ENCODE data around the gene POLR3GL. TPM values are rescaled to one million over a fixed set of nuclear protein-coding genes. Genes with fewer than 3 reads are reported as not detected.

Gene POLR3GL
- total and polyA plus RNA-seq, 4 donors: 9.4 to 34.3 (median 27.3) TPM

GRCh38 chr1:145978854-145979745 lies 14.6 kb downstream of the POLR3GL start:
- Histone ChIP-seq H3K4me3 (no peak overlapping the region), H3K4me1 (ENCODE audit: control insufficient read depth in 5 of 5, insufficient read depth in 5 of 5, low read length in 5 of 5) (peaks cover 14 to 47% (median 22%) of the 10 kb centered on the region in 5 donors), H3K36me3 (ENCODE audit: control insufficient read depth in 4 of 4, insufficient read depth in 4 of 4, low read length in 4 of 4) (peaks cover 0 to 5% (median 1%) of the 10 kb centered on the region in 4 donors), H3K27me3 (ENCODE audit: control insufficient read depth in 3 of 3, insufficient read depth in 3 of 3, low read length in 2 of 3) (no peaks in the 10 kb centered on the region), H3K9me3 (ENCODE audit: control insufficient read depth in 4 of 4, insufficient read depth in 3 of 4, low read length in 3 of 4) (no peaks in the 10 kb centered on the region), H3K9ac (ENCODE audit: insufficient read depth in 1 of 2, low read length in 2 of 2) (peak overlapping the region in 1 of 2 donors; percentile 97), H3K27ac (ENCODE audit: low read depth in 1 of 2, low read length in 1 of 2) (peak overlapping the region; percentile 94 to 99)
- DNase-seq: peak; percentile 96 to 100 (median 100)
- WGBS, 2 donors: 6 to 13% methylated on average over 9 of the region's 9 CpGs
- TF ChIP-seq CTCF (IDR thresholded peaks at IDR 0.05; ENCODE audit: control extremely low read depth, extremely low read depth): no peak
- peak; percentile 94 for ATAC-seq (ENCODE audit: insufficient read depth, low FRiP score)

GRCh38 chr1:145979746-145980456 lies 15.4 kb downstream of the POLR3GL start:
- Histone ChIP-seq H3K27ac (ENCODE audit: low read depth in 1 of 2, low read length in 1 of 2) (peak overlapping the region; percentile 94 to 99), H3K36me3 (ENCODE audit: control insufficient read depth in 4 of 4, insufficient read depth in 4 of 4, low read length in 4 of 4) (peaks cover 0 to 5% (median 1%) of the 10 kb centered on the region in 4 donors), H3K4me1 (ENCODE audit: control insufficient read depth in 5 of 5, insufficient read depth in 5 of 5, low read length in 5 of 5) (peaks cover 14 to 53% (median 22%) of the 10 kb centered on the region in 5 donors), H3K27me3 (ENCODE audit: control insufficient read depth in 3 of 3, insufficient read depth in 3 of 3, low read length in 2 of 3) (no peaks in the 10 kb centered on the region), H3K9me3 (ENCODE audit: control insufficient read depth in 4 of 4, insufficient read depth in 3 of 4, low read length in 3 of 4) (no peaks in the 10 kb centered on the region), H3K4me3 (no peak overlapping the region), H3K9ac (ENCODE audit: insufficient read depth in 1 of 2, low read length in 2 of 2) (peak overlapping the region in 1 of 2 donors; percentile 90)
- ATAC-seq (ENCODE audit: insufficient read depth, low FRiP score): no peak
- WGBS, 2 donors: 18% methylated on average over 7 of the region's 7 CpGs
- DNase-seq: peak in 1 of 3 donors; percentile 47
- TF ChIP-seq CTCF (IDR thresholded peaks at IDR 0.05; ENCODE audit: control extremely low read depth, extremely low read depth): no peak

GRCh38 chr1:145980457-145980994 lies 16.0 kb downstream of the POLR3GL start:
- Histone ChIP-seq H3K9me3 (ENCODE audit: control insufficient read depth in 4 of 4, insufficient read depth in 3 of 4, low read length in 3 of 4) (no peaks in the 10 kb centered on the region), H3K36me3 (ENCODE audit: control insufficient read depth in 4 of 4, insufficient read depth in 4 of 4, low read length in 4 of 4) (peaks cover 0 to 5% (median 0%) of the 10 kb centered on the region in 4 donors), H3K27ac (ENCODE audit: low read depth in 1 of 2, low read length in 1 of 2) (peak overlapping the region; percentile 86 to 99), H3K4me3 (no peak overlapping the region), H3K9ac (ENCODE audit: insufficient read depth in 1 of 2, low read length in 2 of 2) (peak overlapping the region in 1 of 2 donors; percentile 90), H3K27me3 (ENCODE audit: control insufficient read depth in 3 of 3, insufficient read depth in 3 of 3, low read length in 2 of 3) (no peaks in the 10 kb centered on the region), H3K4me1 (ENCODE audit: control insufficient read depth in 5 of 5, insufficient read depth in 5 of 5, low read length in 5 of 5) (peaks cover 17 to 58% (median 22%) of the 10 kb centered on the region in 5 donors)
- no peak for ATAC-seq (ENCODE audit: insufficient read depth, low FRiP score)
- DNase-seq: no peak
- no peak for TF ChIP-seq CTCF (IDR thresholded peaks at IDR 0.05; ENCODE audit: control extremely low read depth, extremely low read depth)
- 80 to 83% methylated on average over 1 of the region's 1 CpG for WGBS, 2 donors
